HG02678 (cell line): ENCODE results near the gene DEPP1.

Experiments used
- ATAC-seq: cut with Tn5 transposase; IDR thresholded peaks from one replicate; pipeline ENCODE4 v1.9.1; 2021; ENCODE audit warnings: mild to moderate bottlenecking, moderate library complexity; ENCODE audit not compliant: unreplicated experiment

DEPP1 gene

GRCh38 chr10:44968091-44968490 lies 10.5 kb downstream of the DEPP1 start:
- no peak for ATAC-seq

GRCh38 chr10:44967616-44968015 lies 11.0 kb downstream of the DEPP1 start:
- no peak for ATAC-seq

GRCh38 chr10:44966816-44967509 lies 11.6 kb downstream of the DEPP1 start:
- no peak for ATAC-seq

GRCh38 chr10:44966129-44966815 lies 12.3 kb downstream of the DEPP1 start:
- ATAC-seq: peak; percentile 36

GRCh38 chr10:44965651-44966097 lies 12.9 kb downstream of the DEPP1 start:
- peak; percentile 44 for ATAC-seq

- no peak for ATAC-seq
These were observed 13.5 kb downstream of the DEPP1 start for GRCh38 chr10:44965104-44965503.

GRCh38 chr10:44963772-44964633 lies 14.6 kb downstream of the DEPP1 start:
- no peak for ATAC-seq

GRCh38 chr10:44962870-44963738 lies 15.5 kb downstream of the DEPP1 start:
- ATAC-seq: no peak

GRCh38 chr10:44961931-44962750 lies 16.5 kb downstream of the DEPP1 start:
- ATAC-seq: no peak

- no peak for ATAC-seq
These were observed 17.4 kb downstream of the DEPP1 start for GRCh38 chr10:44961230-44961571.

GRCh38 chr10:44960482-44961229 lies 18.0 kb downstream of the DEPP1 start:
- ATAC-seq: no peak

GRCh38 chr10:44960088-44960460 lies 18.5 kb downstream of the DEPP1 start:
- no peak for ATAC-seq

GRCh38 chr10:44959247-44960087 lies 19.1 kb downstream of the DEPP1 start, which contains the start of gene RASSF4:
TSS of gene RASSF4 (plus strand) at chr10:44959802. CDS start at chr10:44970203, 10,401 bp downstream.
- peak; percentile 94 for ATAC-seq

- ATAC-seq: no peak
These were observed 19.7 kb downstream of the DEPP1 start for GRCh38 chr10:44958898-44959246.

- ATAC-seq: no peak
These were observed 20.3 kb downstream of the DEPP1 start for GRCh38 chr10:44958196-44958897.

GRCh38 chr10:44956717-44957706 lies 21.6 kb downstream of the DEPP1 start:
- ATAC-seq: no peak
